Iris pigment epithelial cell (primary cell): ENCODE results near the gene HBE1.
"Not testable (repeated sequence)": the region's sequence is repeated elsewhere in the genome, so short reads cannot be mapped to it uniquely, and the experiment has no call there.

Experiments used
- DNase-seq: peaks from one replicate; pipeline ENCODE4 v3.0.0-alpha.2; 2011; ENCODE audit warnings: low read depth

HBE1 gene

DNA sequence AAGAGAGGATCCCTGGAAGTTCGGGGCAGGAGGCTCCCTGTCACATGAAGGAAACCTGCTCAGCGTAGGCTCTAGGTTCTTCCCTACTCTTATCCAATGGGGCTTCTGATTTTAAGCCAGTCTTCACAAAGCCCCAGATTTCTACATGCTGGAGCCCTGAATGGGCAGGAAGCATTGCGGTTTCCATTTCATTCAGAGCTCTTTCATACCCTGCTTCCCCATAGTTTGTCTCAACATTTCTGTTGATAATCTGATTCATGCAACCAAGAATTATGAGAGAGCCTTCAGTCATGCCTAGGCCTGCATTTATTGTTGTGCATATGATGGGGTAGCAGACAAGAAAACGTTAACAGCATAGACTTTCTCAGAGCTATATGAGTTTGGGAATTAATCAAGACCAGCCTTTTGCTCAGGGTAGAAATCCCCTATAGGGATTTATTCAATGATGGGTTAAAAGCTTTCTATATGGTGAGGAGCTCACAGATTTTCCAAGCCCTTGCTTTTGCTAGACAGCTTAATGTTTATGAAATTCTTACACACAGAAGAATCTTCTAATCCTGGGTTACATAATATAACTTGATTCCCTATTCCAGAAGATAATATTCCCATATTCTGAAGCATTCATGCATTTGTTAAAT is 16.1 kb upstream of the HBE1 start:
- DNase-seq = no peak

DNA sequence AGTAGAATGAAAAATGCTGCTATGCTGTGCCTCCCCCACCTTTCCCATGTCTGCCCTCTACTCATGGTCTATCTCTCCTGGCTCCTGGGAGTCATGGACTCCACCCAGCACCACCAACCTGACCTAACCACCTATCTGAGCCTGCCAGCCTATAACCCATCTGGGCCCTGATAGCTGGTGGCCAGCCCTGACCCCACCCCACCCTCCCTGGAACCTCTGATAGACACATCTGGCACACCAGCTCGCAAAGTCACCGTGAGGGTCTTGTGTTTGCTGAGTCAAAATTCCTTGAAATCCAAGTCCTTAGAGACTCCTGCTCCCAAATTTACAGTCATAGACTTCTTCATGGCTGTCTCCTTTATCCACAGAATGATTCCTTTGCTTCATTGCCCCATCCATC is 14.9 kb upstream of the HBE1 start:
- no peak for DNase-seq

DNA sequence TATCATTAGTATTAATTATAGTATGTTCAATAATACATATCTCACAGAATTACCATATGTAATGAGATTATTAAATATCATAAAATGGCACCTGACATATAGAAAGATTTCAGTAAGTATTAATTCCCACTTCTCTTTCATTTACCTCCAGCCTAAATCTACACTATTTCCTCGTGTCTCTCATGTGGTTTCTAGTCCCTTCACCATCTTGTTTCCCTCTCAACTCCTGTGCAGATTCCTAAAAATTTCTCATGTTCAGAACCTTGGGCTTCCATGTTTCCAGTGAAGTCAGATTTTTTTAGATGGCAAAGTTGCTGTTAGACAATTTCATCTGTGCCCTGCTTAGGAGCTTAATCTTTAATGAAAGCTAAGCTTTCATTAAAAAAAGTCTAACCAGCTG is 14.1 kb upstream of the HBE1 start:
- no peak for DNase-seq

DNA sequence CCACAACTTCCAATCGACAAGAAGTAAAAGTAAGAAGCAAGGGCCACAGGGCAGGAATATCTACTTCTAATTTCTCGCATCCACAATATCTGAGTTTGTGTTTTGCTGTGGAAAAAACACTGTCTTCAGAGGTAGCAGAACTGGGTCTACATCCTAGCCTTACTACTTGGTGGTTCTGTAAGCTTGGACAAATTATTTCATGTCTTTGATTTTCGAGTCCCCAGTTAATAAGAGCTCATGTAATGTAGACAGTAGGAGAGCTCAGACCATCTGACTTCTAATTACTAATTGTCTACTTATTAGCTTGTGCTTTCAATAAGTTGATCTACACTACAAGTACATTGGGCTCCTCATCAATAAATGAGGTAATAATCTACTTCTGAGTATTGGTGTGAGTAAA is 13.3 kb upstream of the HBE1 start:
- DNase-seq = no peak

DNA sequence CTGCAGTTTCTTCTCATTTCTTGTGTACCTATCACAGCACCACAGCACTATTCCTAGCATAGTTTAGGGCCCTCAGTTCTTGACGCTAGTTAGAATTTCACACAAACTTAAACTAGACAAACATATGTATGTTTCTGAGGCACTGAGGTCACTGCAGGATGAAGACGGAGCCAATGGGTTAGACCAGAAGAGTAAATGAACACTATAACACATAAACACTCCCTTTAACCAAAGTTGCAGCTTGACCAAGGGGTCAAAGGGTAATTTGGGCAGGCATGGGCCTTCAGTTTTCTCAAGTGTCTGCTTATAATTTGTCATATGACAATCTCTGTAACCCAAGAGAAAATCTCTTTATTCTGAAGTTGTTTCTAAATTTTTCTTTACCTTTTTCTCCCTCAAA is 12.9 kb upstream of the HBE1 start:
- no peak for DNase-seq

DNA sequence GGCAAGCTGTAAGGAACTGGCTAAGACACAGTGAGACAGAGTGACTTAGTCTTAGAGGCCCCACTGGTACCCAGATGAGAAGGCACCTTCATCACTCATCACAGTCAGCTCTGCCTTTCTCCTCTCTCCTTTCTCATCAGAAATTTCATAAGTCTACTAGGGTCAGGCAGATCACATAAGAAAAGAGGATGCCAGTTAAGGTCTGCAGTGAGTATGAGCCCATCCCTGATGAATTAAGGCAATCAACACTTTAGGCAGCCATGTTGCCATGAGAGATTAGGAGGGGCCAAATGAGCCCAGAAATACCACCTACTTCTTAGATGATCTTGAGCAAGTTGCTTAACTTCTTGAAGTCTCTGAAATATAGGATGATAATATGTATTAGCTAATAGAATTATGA is 11.9 kb upstream of the HBE1 start:
- no peak for DNase-seq

DNA sequence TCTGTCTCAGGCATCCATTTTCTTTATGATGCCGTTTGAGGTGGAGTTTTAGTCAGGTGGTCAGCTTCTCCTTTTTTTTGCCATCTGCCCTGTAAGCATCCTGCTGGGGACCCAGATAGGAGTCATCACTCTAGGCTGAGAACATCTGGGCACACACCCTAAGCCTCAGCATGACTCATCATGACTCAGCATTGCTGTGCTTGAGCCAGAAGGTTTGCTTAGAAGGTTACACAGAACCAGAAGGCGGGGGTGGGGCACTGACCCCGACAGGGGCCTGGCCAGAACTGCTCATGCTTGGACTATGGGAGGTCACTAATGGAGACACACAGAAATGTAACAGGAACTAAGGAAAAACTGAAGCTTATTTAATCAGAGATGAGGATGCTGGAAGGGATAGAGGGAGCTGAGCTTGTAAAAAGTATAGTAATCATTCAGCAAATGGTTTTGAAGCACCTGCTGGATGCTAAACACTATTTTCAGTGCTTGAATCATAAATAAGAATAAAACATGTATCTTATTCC is 10.9 kb upstream of the HBE1 start:
- DNase-seq = peak; percentile 99

DNA sequence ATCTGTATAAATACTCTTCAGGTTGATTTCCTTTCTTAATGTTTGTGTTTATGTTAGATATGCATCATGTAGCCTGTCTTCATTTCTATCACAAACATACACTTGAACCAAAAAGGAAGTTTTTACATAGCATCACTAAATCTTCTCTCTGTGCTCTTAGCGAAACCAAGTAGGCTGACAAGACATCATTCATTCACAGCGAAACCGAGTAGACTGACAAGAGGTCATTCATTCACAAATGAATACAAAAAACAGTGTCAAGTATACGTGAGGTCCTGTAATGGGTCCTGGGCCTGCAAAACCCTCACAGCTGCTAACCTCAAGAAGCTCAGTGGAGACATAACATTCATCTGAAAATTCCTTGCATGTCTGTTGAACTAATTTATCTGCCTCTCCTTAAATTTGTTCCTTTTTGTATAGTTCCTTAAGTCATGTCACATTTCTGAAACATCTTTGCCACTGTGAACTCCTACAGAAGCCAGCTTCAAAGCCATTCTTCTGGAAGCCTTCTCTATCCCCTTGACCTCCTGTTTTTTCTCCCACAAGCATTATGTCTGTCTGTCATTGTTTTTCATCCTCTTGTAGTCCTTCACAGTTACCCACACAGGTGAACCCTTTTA is 9.8 kb upstream of the HBE1 start:
- DNase-seq = no peak

DNA sequence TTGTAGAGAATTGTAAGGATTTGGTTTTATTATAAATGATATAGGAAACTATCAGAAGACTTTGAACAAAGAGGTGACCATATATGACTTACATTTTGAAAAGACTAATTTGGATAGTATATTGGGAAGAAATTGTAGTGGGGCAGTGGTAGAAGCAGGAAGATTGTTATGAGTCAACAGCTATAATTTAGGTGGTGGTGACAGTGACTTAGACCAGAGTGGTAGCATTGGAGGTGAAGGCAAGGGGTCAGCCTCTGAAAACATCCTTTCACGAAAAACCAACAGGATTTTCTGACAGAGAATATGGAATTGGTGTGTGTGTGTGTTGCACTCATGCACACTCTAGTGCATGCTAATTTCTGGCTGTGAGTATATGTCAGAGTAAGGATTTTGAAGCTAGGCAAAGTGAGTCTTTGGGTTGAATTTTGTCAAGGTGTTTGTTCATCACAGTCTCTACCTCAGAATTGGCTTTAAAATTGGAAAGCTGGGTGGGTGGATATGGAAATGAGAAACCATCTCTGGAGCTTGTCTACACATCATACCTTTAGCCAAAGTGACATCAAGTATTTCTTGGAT is 8.2 kb upstream of the HBE1 start:
- DNase-seq = no peak

DNA sequence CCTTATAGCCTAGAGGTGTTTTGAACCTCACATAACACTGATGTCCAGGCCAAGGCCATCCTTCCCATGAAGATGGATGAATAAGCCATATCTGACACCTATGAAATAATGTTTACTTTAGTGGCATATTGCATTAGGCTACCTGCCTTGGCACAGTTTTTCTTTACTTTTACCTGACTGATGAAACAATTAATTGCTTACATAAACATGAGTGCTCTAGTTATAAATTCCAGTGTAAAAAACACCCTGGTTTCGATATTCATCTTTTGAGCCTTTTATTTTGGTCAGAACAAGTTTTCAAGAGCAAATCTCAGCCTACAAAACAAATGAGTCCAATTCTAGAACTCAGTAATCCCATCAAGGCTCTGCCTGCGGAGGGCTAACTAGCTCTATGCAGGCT is 7.0 kb upstream of the HBE1 start:
- DNase-seq = no peak

DNA sequence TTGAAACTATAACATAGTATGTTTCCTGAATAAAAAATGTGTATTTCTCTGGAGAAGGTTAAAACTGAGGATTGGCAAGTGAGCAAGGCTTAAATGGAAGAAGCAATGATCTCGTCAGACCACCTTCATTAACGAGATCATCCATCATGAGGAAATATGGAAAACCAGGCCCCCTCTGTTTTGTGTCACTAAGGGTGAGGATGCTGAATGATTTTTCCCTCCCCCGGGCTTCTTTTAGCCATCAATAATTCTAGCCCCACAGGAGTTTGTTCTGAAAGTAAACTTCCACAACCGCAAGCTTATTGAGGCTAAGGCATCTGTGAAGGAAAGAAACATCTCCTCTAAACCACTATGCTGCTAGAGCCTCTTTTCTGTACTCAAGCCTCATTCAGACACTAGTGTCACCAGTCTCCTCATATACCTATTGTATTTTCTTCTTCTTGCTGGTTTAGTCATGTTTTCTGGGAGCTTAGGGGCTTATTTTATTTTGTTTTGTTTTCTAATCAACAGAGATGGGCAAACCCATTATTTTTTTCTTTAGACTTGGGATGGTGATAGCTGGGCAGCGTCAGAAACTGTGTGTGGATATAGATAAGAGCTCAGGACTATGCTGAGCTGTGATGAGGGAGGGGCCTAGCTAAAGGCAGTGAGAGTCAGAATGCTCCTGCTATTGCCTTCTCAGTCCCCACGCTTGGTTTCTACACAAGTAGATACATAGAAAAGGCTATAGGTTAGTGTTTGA is 5.8 kb upstream of the HBE1 start:
- no peak for DNase-seq

DNA sequence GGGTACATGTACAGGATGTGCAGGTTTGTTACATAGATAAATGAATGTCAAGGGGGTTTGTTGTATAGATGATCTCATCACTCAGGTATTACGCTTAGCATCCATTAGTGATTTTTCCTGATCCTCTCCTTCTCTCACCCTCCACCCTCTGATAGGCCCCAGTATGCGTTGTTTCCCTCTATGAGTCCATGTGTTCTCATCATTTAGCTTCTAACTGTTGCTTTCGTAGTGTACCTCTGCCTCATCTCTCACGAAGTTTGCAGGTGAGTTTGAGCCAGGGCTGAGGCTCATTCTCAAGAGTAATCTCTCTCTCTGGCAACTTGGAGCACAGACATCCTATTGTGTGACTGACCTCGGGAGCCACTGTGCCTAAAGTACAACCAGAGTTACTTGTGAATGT is 4.7 kb upstream of the HBE1 start:
- DNase-seq = peak; percentile 30

DNA sequence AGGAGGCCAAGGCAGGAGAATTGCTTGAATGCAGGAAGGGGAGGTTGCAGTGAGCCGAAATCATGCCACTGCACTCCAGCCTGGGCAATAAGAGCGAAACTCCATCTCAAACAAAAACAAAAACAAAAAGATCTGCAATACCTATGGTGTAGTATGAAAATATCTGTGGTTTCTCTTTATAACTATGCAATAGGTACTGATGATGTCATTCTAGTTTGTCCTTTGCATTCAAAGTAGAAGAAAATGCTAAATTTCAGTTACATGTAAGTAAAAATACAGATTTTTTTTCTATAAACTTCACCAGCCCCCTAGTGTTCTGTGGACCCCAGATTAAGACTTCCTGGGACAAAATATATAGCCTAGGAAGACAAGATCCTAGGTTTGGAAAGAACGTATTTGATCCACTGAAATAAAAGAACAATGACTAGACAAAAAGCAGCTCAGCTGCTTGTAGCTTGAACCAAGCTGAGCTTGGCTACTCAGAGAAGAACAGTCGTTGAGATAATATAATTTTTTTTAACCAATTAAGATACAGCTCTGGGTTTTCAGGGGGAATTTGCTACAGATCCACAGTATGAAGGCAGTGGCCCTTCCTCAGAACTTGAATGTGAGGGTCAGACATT is 2.8 kb upstream of the HBE1 start:
- DNase-seq = no peak

DNA sequence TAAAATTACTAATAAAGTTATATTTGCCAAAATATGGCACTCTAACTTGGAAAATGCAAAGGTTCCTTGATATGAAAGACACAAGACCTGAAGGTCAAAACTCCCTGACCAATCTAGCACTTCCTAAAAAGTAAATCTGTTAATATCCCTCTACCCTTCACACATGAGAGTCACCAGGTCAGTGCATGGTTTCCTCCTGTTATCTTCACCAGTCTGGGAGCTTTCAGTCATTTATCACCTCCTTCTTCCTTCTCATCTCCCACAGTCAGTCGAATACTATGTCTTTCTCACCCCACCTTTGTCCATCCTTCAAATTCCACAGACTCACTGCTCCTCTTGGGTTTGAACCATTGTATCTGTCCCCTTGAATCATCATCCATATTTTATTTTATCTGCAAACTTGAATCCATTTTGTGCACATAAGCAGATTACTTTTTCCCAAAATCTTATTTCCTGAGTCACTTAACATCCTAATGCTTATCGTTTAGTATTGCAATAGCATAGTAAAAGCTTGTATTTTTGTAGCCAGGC is 2.6 kb downstream of the HBE1 start:
- DNase-seq = no peak

DNA sequence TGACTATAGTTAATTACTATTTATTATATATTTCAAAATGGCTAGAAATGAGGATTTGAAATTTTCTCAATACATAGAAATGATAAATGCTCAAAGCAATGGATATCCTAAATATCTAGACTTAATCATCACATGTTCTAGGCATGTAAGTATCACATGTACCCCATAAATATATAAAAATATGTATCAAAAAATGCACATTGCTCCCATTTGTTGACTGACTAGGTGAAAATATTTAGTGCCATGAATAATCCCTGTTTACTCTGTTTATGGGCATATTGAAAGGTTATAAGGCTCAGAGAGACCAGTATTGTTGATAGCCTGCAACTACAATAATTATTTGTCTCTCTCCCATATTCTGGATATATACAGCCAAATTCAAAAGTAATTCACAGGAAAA is 3.1 kb downstream of the HBE1 start:
- DNase-seq = no peak

DNA sequence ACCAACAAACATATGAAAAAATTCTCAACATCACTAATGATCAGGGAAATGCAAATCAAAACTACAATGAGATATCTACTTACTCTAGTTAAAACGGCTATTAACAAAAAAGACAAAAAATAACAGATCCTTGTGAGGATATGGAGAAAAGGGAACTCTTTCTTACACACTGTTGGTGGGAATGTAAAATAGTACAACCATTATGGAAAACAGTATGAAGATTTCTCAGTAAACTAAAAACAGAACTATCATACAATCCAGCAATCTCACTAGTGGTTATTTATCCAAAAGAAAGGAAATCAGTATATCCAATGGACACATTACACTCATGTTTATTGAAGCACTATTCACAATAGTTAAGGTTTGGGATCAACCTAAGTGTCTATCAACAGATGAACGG is 3.9 kb downstream of the HBE1 start:
- DNase-seq = no peak

DNA sequence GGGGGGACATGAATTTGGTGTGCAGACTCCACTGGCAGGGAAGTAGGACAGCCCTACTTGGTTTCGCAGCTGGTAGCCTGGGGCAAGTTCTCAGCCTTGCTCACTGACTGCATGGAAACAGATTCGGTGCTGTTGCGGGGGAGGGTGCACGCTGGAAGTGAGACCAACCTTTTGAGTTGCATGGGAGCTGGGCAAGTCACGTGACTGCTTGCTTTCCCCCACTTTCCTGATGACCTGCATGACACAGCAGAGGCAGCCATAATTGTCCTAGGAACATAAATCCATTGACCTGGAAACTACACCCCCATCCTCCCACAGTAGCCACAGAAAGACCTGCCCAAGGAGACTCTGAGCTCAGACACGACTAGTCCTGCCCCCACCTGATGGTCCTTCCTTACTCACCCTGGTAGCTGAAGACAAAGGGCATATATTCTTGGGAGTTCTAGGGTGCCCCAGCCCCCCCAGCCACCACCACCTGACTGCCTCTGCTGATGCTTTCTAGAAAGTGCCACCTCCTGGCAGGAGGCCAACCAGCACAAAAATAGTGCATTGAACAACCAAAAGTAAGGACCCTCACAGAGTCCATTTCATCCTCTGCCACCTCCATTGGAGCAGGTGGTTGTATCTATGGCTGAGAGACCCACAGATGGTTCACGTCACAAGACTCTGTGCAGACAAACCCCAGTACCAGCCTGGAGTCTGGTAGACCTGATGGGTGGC is 11.0 kb downstream of the HBE1 start:
- DNase-seq = no peak

DNA sequence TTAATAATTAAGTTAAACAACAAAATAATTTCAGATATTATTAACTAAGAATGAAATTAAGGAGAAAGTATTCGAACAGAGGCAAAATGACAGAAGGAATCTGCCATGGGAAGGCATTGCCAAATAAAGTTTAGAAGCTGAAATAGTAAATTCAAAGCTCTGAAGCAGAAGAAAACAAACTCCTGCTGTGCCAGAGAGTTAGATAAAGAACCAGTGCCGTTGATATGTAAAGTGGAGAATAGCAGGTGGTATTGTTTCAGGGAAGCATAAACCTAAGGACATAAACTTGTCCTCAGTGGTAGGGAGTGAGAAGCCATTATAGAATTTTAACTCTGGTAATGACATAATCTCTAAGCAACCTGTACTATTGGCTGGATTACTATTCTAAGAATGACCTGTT is 12.4 kb downstream of the HBE1 start:
- DNase-seq = no peak

DNA sequence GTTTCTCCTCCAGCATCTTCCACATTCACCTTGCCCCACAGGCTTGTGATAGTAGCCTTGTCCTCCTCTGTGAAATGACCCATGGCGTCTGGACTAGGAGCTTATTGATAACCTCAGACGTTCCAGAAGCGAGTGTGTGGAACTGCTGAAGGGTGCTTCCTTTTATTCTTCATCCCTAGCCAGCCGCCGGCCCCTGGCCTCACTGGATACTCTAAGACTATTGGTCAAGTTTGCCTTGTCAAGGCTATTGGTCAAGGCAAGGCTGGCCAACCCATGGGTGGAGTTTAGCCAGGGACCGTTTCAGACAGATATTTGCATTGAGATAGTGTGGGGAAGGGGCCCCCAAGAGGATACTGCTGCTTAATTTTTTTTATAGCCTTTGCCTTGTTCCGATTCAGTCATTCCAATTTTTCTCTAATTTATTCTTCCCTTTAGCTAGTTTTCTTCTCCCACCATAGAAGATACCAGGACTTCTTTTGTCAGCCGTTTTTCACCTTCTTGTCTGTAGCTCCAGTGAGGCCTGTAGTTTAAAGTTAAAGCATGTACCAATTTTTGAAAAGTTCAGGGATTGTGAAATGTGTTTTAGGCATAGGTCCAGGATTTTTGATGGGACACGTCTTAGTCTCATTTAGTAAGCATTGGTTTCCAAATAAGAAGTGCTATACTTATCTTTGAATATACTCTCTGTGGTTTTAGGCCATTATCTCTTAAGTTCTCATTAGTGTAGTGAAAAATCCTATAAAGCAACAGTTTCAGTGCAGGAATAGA is 14.9 kb downstream of the HBE1 start, which contains the start of gene HBG2:
HBG2 (minus strand) TSS at position 136 of the 768 bp plus-strand sequence; CDS start at position 83, 53 bp downstream.
- peak; percentile 41 for DNase-seq

DNA sequence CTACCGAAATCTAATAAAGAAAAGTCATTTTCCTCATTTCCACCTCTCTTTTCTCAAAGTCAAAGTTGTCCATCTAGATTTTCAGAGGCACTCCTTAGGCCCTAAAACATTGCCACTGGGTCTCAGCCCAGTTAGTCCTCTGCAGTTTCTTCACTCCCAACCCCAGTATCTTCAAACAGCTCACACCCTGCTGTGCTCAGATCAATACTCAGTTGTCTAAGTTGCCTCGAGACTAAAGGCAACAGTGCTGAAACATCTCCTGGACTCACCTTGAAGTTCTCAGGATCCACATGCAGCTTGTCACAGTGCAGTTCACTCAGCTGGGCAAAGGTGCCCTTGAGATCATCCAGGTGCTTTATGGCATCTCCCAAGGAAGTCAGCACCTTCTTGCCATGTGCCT is 15.7 kb downstream of the HBE1 start:
- not testable (repeated sequence) for DNase-seq

DNA sequence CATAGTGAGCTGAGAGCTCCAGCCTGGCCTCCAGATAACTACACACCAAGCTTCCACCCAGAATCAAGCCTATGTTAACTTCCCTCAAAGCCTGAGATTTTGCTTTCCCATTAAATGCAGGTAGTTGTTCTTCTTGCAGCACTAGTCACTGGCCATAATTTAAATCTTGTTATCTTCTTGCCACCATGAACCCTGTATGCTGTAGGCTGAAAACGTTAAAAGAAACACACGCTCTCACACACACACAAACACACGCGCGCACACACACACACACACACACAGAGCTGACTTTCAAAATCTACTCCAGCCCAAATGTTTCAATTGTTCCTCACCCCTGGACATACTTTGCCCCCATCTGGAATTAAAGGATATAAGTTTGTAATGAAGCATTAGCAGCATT is 16.3 kb downstream of the HBE1 start:
- not testable (repeated sequence) for DNase-seq
